Stimulated activated CD4-positive, alpha-beta T cell treated with anti-CD3 and anti-CD28 coated beads, Interleukin-12 subunit alpha, Interleukin-12 subunit beta, amount 100 ng/mL, for 4 hours (primary cell): ENCODE measurements around the gene HYAL2.

Experiments used
- DNase-seq: peaks from one replicate; pipeline ENCODE4 v3.0.0-alpha.2; 2020

Gene HYAL2

GRCh38 chr3:50322386-50323091 is at the start of gene HYAL2:
Gene HYAL2 (minus strand): TSS chr3:50322745. CDS start chr3:50320489, 2,256 bp downstream.
- DNase-seq, result no peak

- no peak for DNase-seq
Observed at GRCh38 chr3:50371133-50371685, 48.7 kb upstream of the HYAL2 start.

GRCh38 chr3:50370594-50370993 is 48.0 kb upstream of the HYAL2 start:
- DNase-seq, result no peak

GRCh38 chr3:50369012-50369670 is 46.6 kb upstream of the HYAL2 start:
- DNase-seq, result no peak

- DNase-seq, result no peak
Observed at GRCh38 chr3:50365842-50366220, 43.3 kb upstream of the HYAL2 start.

GRCh38 chr3:50365080-50365841 is 42.7 kb upstream of the HYAL2 start:
- peak; percentile 93 for DNase-seq

GRCh38 chr3:50364573-50365079 is 42.1 kb upstream of the HYAL2 start:
- DNase-seq, result no peak

GRCh38 chr3:50359760-50360110 is 37.2 kb upstream of the HYAL2 start:
- no peak for DNase-seq

GRCh38 chr3:50358911-50359759 is 36.6 kb upstream of the HYAL2 start, which contains the start of gene TMEM115:
Gene TMEM115 (minus strand): TSS chr3:50359521. CDS start chr3:50359063, 458 bp downstream.
- DNase-seq, result peak; percentile 89

- DNase-seq, result no peak
Observed at GRCh38 chr3:50358355-50358910, 35.9 kb upstream of the HYAL2 start.

GRCh38 chr3:50357481-50357880 is 34.9 kb upstream of the HYAL2 start:
- no peak for DNase-seq

GRCh38 chr3:50356553-50356952 is 34.0 kb upstream of the HYAL2 start:
- DNase-seq, result no peak

GRCh38 chr3:50355829-50356552 is 33.4 kb upstream of the HYAL2 start:
- no peak for DNase-seq

GRCh38 chr3:50354850-50355249 is 32.3 kb upstream of the HYAL2 start:
- no peak for DNase-seq

GRCh38 chr3:50354186-50354764 is 31.7 kb upstream of the HYAL2 start:
- no peak for DNase-seq

GRCh38 chr3:50353245-50354004 is 30.9 kb upstream of the HYAL2 start:
- DNase-seq, result no peak

- no peak for DNase-seq
Observed at GRCh38 chr3:50352781-50353180, 30.2 kb upstream of the HYAL2 start.

- DNase-seq, result no peak
Observed at GRCh38 chr3:50351323-50351697, 28.8 kb upstream of the HYAL2 start.

GRCh38 chr3:50350527-50351322 is 28.2 kb upstream of the HYAL2 start, which contains the start of the genes CYB561D2 and NPRL2:
Gene CYB561D2 (plus strand): TSS chr3:50350862. CDS start chr3:50351434, 572 bp downstream.
Gene NPRL2 (minus strand): TSS chr3:50350775. CDS start chr3:50350652, 123 bp downstream.
- DNase-seq, result peak; percentile 99
